Heart right ventricle (tissue), 16 donors: ENCODE measurements around the gene TCF7. TPM values are rescaled to one million over a fixed set of nuclear protein-coding genes. Genes with fewer than 3 reads are reported as not detected.
A peak's percentile ranks its signal among the peaks of the same experiment; 100 is the strongest.

ENCODE experiments used
- ATAC-seq, 8 donors: fragments of 200-7000 bp; cut with Tn5 transposase; one replicate each; pipeline ENCODE4 v1.9.1; 2020; ENCODE audit warnings: mild to moderate bottlenecking in 8 of 8, moderate library complexity in 8 of 8, moderate number of reproducible peaks in 1 of 8
- DNase-seq, 2 donors: peaks; one replicate each; pipeline ENCODE4 v3.0.0-alpha.2; 2020
- H3K27ac ChIP-seq, 10 donors: fragments of 200-600 bp; sonication (generic) in 2 of 10; one replicate each; pipeline versions ENCODE4 v1.5.0 to v1.8.0; 2020 to 2022; ENCODE audit warnings: mild to moderate bottlenecking in 3 of 10
- H3K27me3 ChIP-seq, 7 donors: fragments of 200-600 bp; one replicate each; pipeline ENCODE4 v1.8.0; 2021 to 2022; ENCODE audit warnings: mild to moderate bottlenecking in 2 of 7
- H3K36me3 ChIP-seq, 9 donors: fragments of 200-600 bp; sonication (generic) in 1 of 9; one replicate each; pipeline versions ENCODE4 v1.5.0 to v1.8.0; 2020 to 2022; ENCODE audit warnings: mild to moderate bottlenecking in 2 of 9
- H3K4me1 ChIP-seq, 9 donors: fragments of 200-600 bp; sonication (generic) in 1 of 9; one replicate each; pipeline versions ENCODE4 v1.5.0 to v1.8.0; 2020 to 2022; ENCODE audit warnings: mild to moderate bottlenecking in 4 of 9
- H3K4me3 ChIP-seq, 10 donors: fragments of 200-600 bp; sonication (generic) in 2 of 10; one replicate each; pipeline versions ENCODE4 v1.5.0 to v1.8.0; 2020 to 2022; ENCODE audit warnings: mild to moderate bottlenecking in 7 of 10, moderate library complexity in 2 of 10
- H3K9me3 ChIP-seq, 11 donors: fragments of 200-600 bp in 10 of 11; sonication (generic) in 2 of 11; one replicate each; pipeline versions ENCODE4 v1.5.0 to v1.8.0; 2013 to 2022; ENCODE audit warnings: mild to moderate bottlenecking in 2 of 11, control low read depth in 1 of 11, moderate library complexity in 1 of 11
- CTCF ChIP-seq, 9 donors: fragments of 200-600 bp; sonication (generic) in 2 of 9; IDR thresholded peaks; one replicate each; pipeline versions ENCODE4 v1.5.0 to v1.8.0; 2021 to 2022; ENCODE audit warnings: antibody characterized with exemption in 9 of 9, mild to moderate bottlenecking in 5 of 9, moderate library complexity in 1 of 9
- WGBS, 2 donors: extraction: QIAGEN DNeasy Blood & Tissue Kit; methylation state at CpG; one replicate each; pipeline ENCODE4 v1.1.7; 2013; ENCODE audit warnings: inconsistent platforms in 1 of 2; 5-methylcytosine and 5-hydroxymethylcytosine counted together
- intact Hi-C, 10 donors: fragments of 100-400 bp; cut with DNase I; formaldehyde crosslinking; loops; one replicate each; pipeline versions ENCODE4 v1.11.1 to v1.14.2; 2022
- polyA plus RNA-seq, 2 donors: library from polyadenylated mRNA; stranded (reverse); fragments of 200-250 nt; gene quantifications; one replicate each; pipeline ENCODE4 v1.2.3, GENCODE V29; 2013
- total RNA-seq, 10 donors: library from RNA; stranded (reverse); fragmentation: NEBNext Ultra II Directional in 3 of 10; extraction: Animal tissue kit (Norgen Biotek cat#: 25700) in 3 of 10; gene quantifications; one replicate each; pipeline versions ENCODE4 v1.2.1 to v1.2.4, GENCODE V29; 2021 to 2023
- donor health status: Arrhythmogenic right ventricular cardiomyopathy.
- donor health status: ischemic (EF 13 %, LVEDD 7.1; RV severe dilation, severe dysfunction).
- donor health status: healthy with polysubstance abuse.
- donor health status: DM: no; HTN: yes; CAD: no.
- donor health status: DM: no; HTN: no; CAD: no.
- donor health status: ischemic (EF 25% LVEDD 6.9; RV normal size, moderate dysfunction).
- donor health status: ischemic (EF 25% LVEDD 5.7; RV mildly dilated, moderate dysfunction).
- donor health status: healthy.
- donor health status: DM: yes; HTN: yes; CAD: no.
- donor health status: Ischemic cardiomyopathy.
- donor health status: ischemic (EF 35%, LVEDD 5.7; RV mildly dilated, moderate dysfunction).
- donor health status: nonischemic (EF 11% LVEDD 7.7; RV severe dilation, severe dysfunction).
- donor health status: DM: yes; HTN: yes; CAD: no.
- donor health status: PGD.
- donor health status: ischemic (EF 29% LVEDD 5.4; RV normal size, mild dysfunction).
- donor health status: nonischemic (EF 23%, LVEDD 6.1; RV moderate dilation, normal function).

Gene TCF7
- total and polyA plus RNA-seq, 12 donors: 0.42 to 5.9 (median 1.9) TPM

GRCh38 chr5:134145779-134146581, 31.5 kb downstream of the TCF7 start:
- 88 to 90% methylated on average over 13 of the region's 13 CpGs for WGBS, 2 donors
- Histone ChIP-seq H3K4me1 (peaks cover 4 to 49% (median 24%) of the 10 kb centered on the region in 9 donors), H3K9me3 (no peaks in the 10 kb centered on the region), H3K27ac (no peak overlapping the region), H3K36me3 (peaks cover 0 to 100% (median 10%) of the 10 kb centered on the region in 9 donors), H3K4me3 (no peak overlapping the region), H3K27me3 (no peaks in the 10 kb centered on the region)
- peak; percentile 69 to 91 (median 84) for ATAC-seq
- intact Hi-C loops: loop anchor here in 5 of 10 donors (1.0 to 10.0 kb wide), 5 partner anchors 51 to 107 kb away; no protein-coding TSS in a partner anchor
- peak; percentile 73 to 75 for DNase-seq
- peak; percentile 92 to 98 (median 95) for TF ChIP-seq CTCF (IDR thresholded peaks at IDR 0.05)

GRCh38 chr5:134146651-134147518, 32.4 kb downstream of the TCF7 start:
- DNase-seq: no peak
- H3K9me3 ChIP-seq: no peaks in the 10 kb centered on the region
- peaks cover 0 to 100% (median 10%) of the 10 kb centered on the region in 9 donors for H3K36me3 ChIP-seq
- intact Hi-C loops: loop anchor here in 1 of 10 donors (10.0 kb wide), 1 partner anchor 52 kb away; no protein-coding TSS in a partner anchor
- ATAC-seq: no peak
- no peaks in the 10 kb centered on the region for H3K27me3 ChIP-seq
- no peak for TF ChIP-seq CTCF (IDR thresholded peaks at IDR 0.05)
- 78 to 80% methylated on average over 4 of the region's 4 CpGs for WGBS, 2 donors
- no peak overlapping the region for H3K27ac ChIP-seq
- peaks cover 4 to 56% (median 31%) of the 10 kb centered on the region in 9 donors for H3K4me1 ChIP-seq
- no peak overlapping the region for H3K4me3 ChIP-seq

GRCh38 chr5:134148316-134148715, 33.8 kb downstream of the TCF7 start:
- Histone ChIP-seq H3K4me3 (no peak overlapping the region), H3K9me3 (no peaks in the 10 kb centered on the region), H3K4me1 (peaks cover 4 to 57% (median 36%) of the 10 kb centered on the region in 9 donors), H3K36me3 (peaks cover 0 to 100% (median 22%) of the 10 kb centered on the region in 9 donors), H3K27me3 (no peaks in the 10 kb centered on the region), H3K27ac (no peak overlapping the region)
- intact Hi-C loops: loop anchor here in 1 of 10 donors (10.0 kb wide), 1 partner anchor 54 kb away; no protein-coding TSS in a partner anchor
- WGBS, 2 donors: 53 to 76% methylated on average over 2 of the region's 2 CpGs
- ATAC-seq (no peak), DNase-seq (no peak)
- no peak for TF ChIP-seq CTCF (IDR thresholded peaks at IDR 0.05)

- H3K4me1 ChIP-seq: peaks cover 4 to 64% (median 36%) of the 10 kb centered on the region in 9 donors
- H3K9me3 ChIP-seq: no peaks in the 10 kb centered on the region
- intact Hi-C loops: loop anchor here in 1 of 10 donors (10.0 kb wide), 1 partner anchor 54 kb away; no protein-coding TSS in a partner anchor
- no peak for DNase-seq
- no peaks in the 10 kb centered on the region for H3K27me3 ChIP-seq
- H3K4me3 ChIP-seq: no peak overlapping the region
- H3K27ac ChIP-seq: no peak overlapping the region
- WGBS, 2 donors: 93 to 96% methylated on average over 6 of the region's 6 CpGs
- no peak for TF ChIP-seq CTCF (IDR thresholded peaks at IDR 0.05)
- no peak for ATAC-seq
- peaks cover 0 to 100% (median 29%) of the 10 kb centered on the region in 9 donors for H3K36me3 ChIP-seq
These were observed 34.6 kb downstream of the TCF7 start for GRCh38 chr5:134148986-134149539.
